Smooth muscle cell (in vitro differentiated cells): ENCODE measurements around the gene FAM222B. TPM values are rescaled to one million over a fixed set of nuclear protein-coding genes. Genes with fewer than 3 reads are reported as not detected.

Source experiments
- DNase-seq: peaks from one replicate; lab custom pipeline; 2025; ENCODE audit not compliant: unreplicated experiment; lab: John Stamatoyannopoulos, UW
- H2AFZ ChIP-seq: fragments of 200-600 bp; sonication (generic); 2 replicates; pipeline ENCODE4 v1.6.0; 2016; ENCODE audit warnings: antibody characterized with exemption, low read depth, mild to moderate bottlenecking
- H3F3A ChIP-seq: fragments of 200-600 bp; sonication (generic); 2 replicates; pipeline ENCODE4 v1.6.0; 2017; ENCODE audit warnings: antibody characterized with exemption, low read depth
- H3K27ac ChIP-seq: fragments of 200-600 bp; sonication (generic); 2 replicates; pipeline ENCODE4 v1.5.1; 2016; ENCODE audit warnings: low read depth, mild to moderate bottlenecking
- H3K27me3 ChIP-seq: fragments of 200-600 bp; sonication (generic); 2 replicates; pipeline ENCODE4 v1.6.1; 2016; ENCODE audit warnings: low read depth, mild to moderate bottlenecking
- H3K36me3 ChIP-seq: fragments of 200-600 bp; sonication (generic); 2 replicates; pipeline ENCODE4 v1.5.1; 2016; ENCODE audit warnings: low read depth
- H3K4me1 ChIP-seq: fragments of 200-600 bp; sonication (generic); 2 replicates; pipeline ENCODE4 v1.5.1; 2016; ENCODE audit warnings: low read depth
- H3K4me2 ChIP-seq: fragments of 200-600 bp; sonication (generic); 2 replicates; pipeline ENCODE4 v1.6.0; 2016; ENCODE audit warnings: mild to moderate bottlenecking
- H3K4me3 ChIP-seq: fragments of 200-600 bp; sonication (generic); 2 replicates; pipeline ENCODE4 v1.5.1; 2016; ENCODE audit warnings: mild to moderate bottlenecking
- H3K79me2 ChIP-seq: fragments of 200-600 bp; sonication (generic); 2 replicates; pipeline ENCODE4 v1.6.0; 2016; ENCODE audit warnings: low read depth, mild to moderate bottlenecking
- H3K9ac ChIP-seq: fragments of 200-600 bp; sonication (generic); 2 replicates; pipeline ENCODE4 v1.6.0; 2016; ENCODE audit warnings: low read depth
- H3K9me3 ChIP-seq: fragments of 200-600 bp; sonication (generic); replicated peaks from 2 replicates; pipeline ENCODE4 v1.5.1; 2016; ENCODE audit warnings: low read depth
- H4K20me1 ChIP-seq: fragments of 200-600 bp; sonication (generic); 2 replicates; pipeline ENCODE4 v1.6.0; 2016; ENCODE audit warnings: low read depth
- CTCF ChIP-seq: fragments of 200-600 bp; sonication (generic); IDR thresholded peaks from 2 replicates; pipeline ENCODE4 v1.5.1; 2017; ENCODE audit warnings: borderline replicate concordance, mild to moderate bottlenecking, antibody characterized with exemption; ENCODE audit not compliant: insufficient read depth, poor library complexity, severe bottlenecking
- WGBS: methylation state at CpG from one replicate; pipeline ENCODE4 v1.1.7; 2016; ENCODE audit warnings: low lambda C conversion rate; 5-methylcytosine and 5-hydroxymethylcytosine counted together
- polyA plus RNA-seq: library from polyadenylated mRNA; unstranded; fragments of >200 nt; fragmentation: Nextera tagmentation; extraction: Ambion mirVana; gene quantifications from 2 replicates; pipeline ENCODE4 v1.2.1, GENCODE V29; 2016
- total RNA-seq: library from RNA; depleted of rRNA; stranded (reverse); fragments of >200 nt; gene quantifications from 2 replicates; pipeline ENCODE4 v1.2.3, GENCODE V29; 2014

FAM222B gene
- total and polyA plus RNA-seq, 2 experiments from 2014 or later: 20.5 to 28.0 TPM

GRCh38 chr17:28880572-28880945 lies 38.0 kb upstream of the FAM222B start:
- WGBS: 95% methylated on average over 10 of the region's 10 CpGs
- no peaks in the 10 kb centered on the region for H3K79me2 ChIP-seq
- H3K4me2 ChIP-seq: no peak overlapping the region
- no peaks in the 10 kb centered on the region for H3K4me1 ChIP-seq
- no peaks in the 10 kb centered on the region for H3K36me3 ChIP-seq
- H3K4me3 ChIP-seq: no peak overlapping the region
- no peaks in the 10 kb centered on the region for H4K20me1 ChIP-seq
- H3K27me3 ChIP-seq: no peaks in the 10 kb centered on the region
- H3K9me3 ChIP-seq: no peaks in the 10 kb centered on the region
- H3F3A ChIP-seq: no peaks in the 10 kb centered on the region
- no peak overlapping the region for H3K27ac ChIP-seq
- no peak overlapping the region for H3K9ac ChIP-seq
- H2AFZ ChIP-seq: no peak overlapping the region
- no peak for TF ChIP-seq CTCF
- no peak for DNase-seq

- Histone ChIP-seq H3K4me2 (no peak overlapping the region), H3K9ac (no peak overlapping the region), H4K20me1 (no peaks in the 10 kb centered on the region), H3K27me3 (no peaks in the 10 kb centered on the region), H3K9me3 (no peaks in the 10 kb centered on the region), H3K79me2 (no peaks in the 10 kb centered on the region), H2AFZ (no peak overlapping the region), H3K27ac (no peak overlapping the region), H3F3A (no peaks in the 10 kb centered on the region), H3K4me1 (no peaks in the 10 kb centered on the region), H3K4me3 (no peak overlapping the region), H3K36me3 (no peaks in the 10 kb centered on the region)
- no peak for DNase-seq
- 84% methylated on average over 9 of the region's 9 CpGs for WGBS
- TF ChIP-seq CTCF: no peak
Measured at GRCh38 chr17:28879886-28880571, 37.4 kb upstream of the FAM222B start.

GRCh38 chr17:28878981-28879380 lies 36.4 kb upstream of the FAM222B start:
- Histone ChIP-seq H3K4me2 (no peak overlapping the region), H3K4me3 (no peak overlapping the region), H3K36me3 (no peaks in the 10 kb centered on the region), H3K4me1 (no peaks in the 10 kb centered on the region), H2AFZ (no peak overlapping the region), H3K9ac (no peak overlapping the region), H3K9me3 (no peaks in the 10 kb centered on the region), H3K27me3 (no peaks in the 10 kb centered on the region), H3K27ac (no peak overlapping the region), H3K79me2 (no peaks in the 10 kb centered on the region), H4K20me1 (no peaks in the 10 kb centered on the region), H3F3A (no peaks in the 10 kb centered on the region)
- 80% methylated on average over 4 of the region's 4 CpGs for WGBS
- TF ChIP-seq CTCF: peak; percentile 21
- no peak for DNase-seq
